ENCODE results near the gene COA7. TPM values are rescaled to one million over a fixed set of nuclear protein-coding genes. Genes with fewer than 3 reads are reported as not detected.

Gene COA7
- total and polyA plus RNA-seq, 8 donors, result 5.4 to 12.2 (median 7.3) TPM; not detected in 1

GRCh38 chr1:52727956-52728656, 30.0 kb upstream of the COA7 start:
- Histone ChIP-seq H3K36me3 (peaks cover 0 to 11% (median 9%) of the 10 kb centered on the region in 4 donors), H3K27me3 (no peaks in the 10 kb centered on the region), H3K9me3 (no peaks in the 10 kb centered on the region), H3K4me3 (peak overlapping the region in 2 of 4 donors; percentile 65 to 91), H3K27ac (no peak overlapping the region), H3K4me1 (peaks cover 13 to 46% (median 27%) of the 10 kb centered on the region in 4 donors)
- intact Hi-C loops (cut with DNase I; ENCODE audit: low total_unique reads), result no loop called here
- TF ChIP-seq EP300 (IDR thresholded peaks at IDR 0.05), result no peak
- TF ChIP-seq, protein P1, sequence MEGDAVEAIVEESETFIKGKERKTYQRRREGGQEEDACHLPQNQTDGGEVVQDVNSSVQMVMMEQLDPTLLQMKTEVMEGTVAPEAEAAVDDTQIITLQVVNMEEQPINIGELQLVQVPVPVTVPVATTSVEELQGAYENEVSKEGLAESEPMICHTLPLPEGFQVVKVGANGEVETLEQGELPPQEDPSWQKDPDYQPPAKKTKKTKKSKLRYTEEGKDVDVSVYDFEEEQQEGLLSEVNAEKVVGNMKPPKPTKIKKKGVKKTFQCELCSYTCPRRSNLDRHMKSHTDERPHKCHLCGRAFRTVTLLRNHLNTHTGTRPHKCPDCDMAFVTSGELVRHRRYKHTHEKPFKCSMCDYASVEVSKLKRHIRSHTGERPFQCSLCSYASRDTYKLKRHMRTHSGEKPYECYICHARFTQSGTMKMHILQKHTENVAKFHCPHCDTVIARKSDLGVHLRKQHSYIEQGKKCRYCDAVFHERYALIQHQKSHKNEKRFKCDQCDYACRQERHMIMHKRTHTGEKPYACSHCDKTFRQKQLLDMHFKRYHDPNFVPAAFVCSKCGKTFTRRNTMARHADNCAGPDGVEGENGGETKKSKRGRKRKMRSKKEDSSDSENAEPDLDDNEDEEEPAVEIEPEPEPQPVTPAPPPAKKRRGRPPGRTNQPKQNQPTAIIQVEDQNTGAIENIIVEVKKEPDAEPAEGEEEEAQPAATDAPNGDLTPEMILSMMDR (IDR thresholded peaks at IDR 0.05), result no peak
- no peak for TF ChIP-seq POLR2A (IDR thresholded peaks at IDR 0.05)
- no peak for TF ChIP-seq POLR2AphosphoS5 (IDR thresholded peaks at IDR 0.05)
- no peak for DNase-seq
- WGBS, 5 donors, result 76 to 83% (median 79%) methylated on average over 6 of the region's 6 CpGs

- intact Hi-C loops (cut with DNase I; ENCODE audit: low total_unique reads), result no loop called here
- Histone ChIP-seq H3K4me3 (peak overlapping the region; percentile 65 to 98 (median 93)), H3K4me1 (peaks cover 13 to 39% (median 27%) of the 10 kb centered on the region in 4 donors), H3K27ac (peak overlapping the region in 4 of 5 donors; percentile 86 to 94 (median 90)), H3K9me3 (no peaks in the 10 kb centered on the region), H3K27me3 (no peaks in the 10 kb centered on the region), H3K36me3 (peaks cover 0 to 7% (median 5%) of the 10 kb centered on the region in 4 donors)
- peak in 1 of 2 donors; percentile 40 for DNase-seq
- WGBS, 5 donors, result 1 to 5% (median 1%) methylated on average over 14 of the region's 14 CpGs
- TF ChIP-seq POLR2AphosphoS5 (IDR thresholded peaks at IDR 0.05) (no peak), POLR2A (IDR thresholded peaks at IDR 0.05) (no peak), EP300 (IDR thresholded peaks at IDR 0.05) (no peak)
- TF ChIP-seq, protein P1 (IDR thresholded peaks at IDR 0.05), result no peak
Measured at GRCh38 chr1:52727114-52727586, 29.0 kb upstream of the COA7 start.

GRCh38 chr1:52726265-52727113, 28.3 kb upstream of the COA7 start, which contains the start of gene ZYG11B:
Gene ZYG11B, plus strand, starts transcription at chr1:52726453. Its CDS starts 201 bp downstream, at chr1:52726654.
- H3K9me3 ChIP-seq, result no peaks in the 10 kb centered on the region
- TF ChIP-seq, protein P1 (IDR thresholded peaks at IDR 0.05), result no peak
- TF ChIP-seq POLR2A (IDR thresholded peaks at IDR 0.05) (no peak), POLR2AphosphoS5 (IDR thresholded peaks at IDR 0.05) (peak; percentile 25 to 83 (median 64))
- H3K4me1 ChIP-seq, result peaks cover 13 to 34% (median 27%) of the 10 kb centered on the region in 4 donors
- 0 to 1% (median 0%) methylated on average over 9 to 59 of the region's 59 CpGs for WGBS, 5 donors
- H3K27me3 ChIP-seq, result no peaks in the 10 kb centered on the region
- intact Hi-C loops (cut with DNase I; ENCODE audit: low total_unique reads), result no loop called here
- peak within 1 kb of the TSS; percentile 86 to 97 (median 91) for H3K27ac ChIP-seq
- H3K4me3 ChIP-seq, result peak within 1 kb of the TSS; percentile 65 to 98 (median 93)
- peaks cover 0 to 7% (median 2%) of the 10 kb centered on the region in 4 donors for H3K36me3 ChIP-seq
- peak; percentile 91 to 96 for DNase-seq

- TF ChIP-seq POLR2A (IDR thresholded peaks at IDR 0.05) (no peak), POLR2AphosphoS5 (IDR thresholded peaks at IDR 0.05) (no peak), EP300 (IDR thresholded peaks at IDR 0.05) (no peak)
- TF ChIP-seq, protein P1 (IDR thresholded peaks at IDR 0.05), result no peak
- Histone ChIP-seq H3K4me1 (peaks cover 13 to 34% (median 27%) of the 10 kb centered on the region in 4 donors), H3K9me3 (no peaks in the 10 kb centered on the region), H3K4me3 (peak overlapping the region; percentile 65 to 98 (median 93)), H3K27me3 (no peaks in the 10 kb centered on the region), H3K27ac (peak overlapping the region in 4 of 5 donors; percentile 86 to 94 (median 90)), H3K36me3 (peaks cover 0 to 7% (median 2%) of the 10 kb centered on the region in 4 donors)
- 5 to 14% (median 9%) methylated on average over 5 to 6 of the region's 6 CpGs for WGBS, 5 donors
- no peak for DNase-seq
- intact Hi-C loops (cut with DNase I; ENCODE audit: low total_unique reads), result no loop called here
Measured at GRCh38 chr1:52725903-52726264, 27.7 kb upstream of the COA7 start.

Measured in stomach (tissue), 9 donors.